Gastrocnemius medialis (tissue), 4 donors: ENCODE measurements around the gene CTRB1. TPM values are rescaled to one million over a fixed set of nuclear protein-coding genes. Genes with fewer than 3 reads are reported as not detected.

ENCODE experiments used
- ATAC-seq, 2 donors: fragments of 150-250 bp; one replicate each; pipeline ENCODE4 v1.9.1; 2016
- DNase-seq, 2 donors: peaks; one replicate each; pipeline ENCODE4 v3.0.0-alpha.2; 2019
- H3K27ac ChIP-seq, 4 donors: fragments of 200-600 bp; sonication (generic); 1 replicate in 1 of 4; 2 replicates in 3 of 4; pipeline ENCODE4 v1.5.1; 2016 to 2018; ENCODE audit warnings: mild to moderate bottlenecking in 2 of 4, moderate library complexity in 1 of 4
- H3K27me3 ChIP-seq, 3 donors: fragments of 200-600 bp; sonication (generic) in 2 of 3; 1 replicate in 1 of 3; 2 replicates in 2 of 3; pipeline versions ENCODE4 v1.5.1 to v1.6.0; 2016 to 2019; ENCODE audit warnings: mild to moderate bottlenecking in 1 of 3, moderate library complexity in 1 of 3
- H3K36me3 ChIP-seq, 2 donors: fragments of 200-600 bp; sonication (generic) in 1 of 2; one replicate each; pipeline ENCODE4 v1.5.1; 2017 to 2018
- H3K4me1 ChIP-seq, 2 donors: fragments of 200-600 bp; sonication (generic) in 1 of 2; one replicate each; pipeline ENCODE4 v1.5.1; 2016 to 2017; ENCODE audit warnings: mild to moderate bottlenecking in 2 of 2
- H3K4me3 ChIP-seq, 4 donors: fragments of 200-600 bp; sonication (generic) in 3 of 4; 1 replicate in 1 of 4; 2 replicates in 3 of 4; pipeline ENCODE4 v1.5.1; 2016 to 2019; ENCODE audit warnings: mild to moderate bottlenecking in 2 of 4
- H3K9me3 ChIP-seq, 3 donors: fragments of 200-600 bp; sonication (generic) in 2 of 3; 1 replicate in 1 of 3; 2 replicates in 2 of 3; pipeline ENCODE4 v1.5.1; 2016 to 2019
- CTCF ChIP-seq, 5 experiments: fragments of 450-650 bp in 3 of 5; fragments of 200-600 bp in 2 of 5; sonication (generic) in 2 of 5; IDR thresholded peaks in 4 of 5; conservative IDR thresholded peaks in 1 of 5; 1 replicate in 4 of 5; 2 replicates in 1 of 5; pipeline ENCODE4 v1.5.1; 2016 to 2019; ENCODE audit warnings: antibody characterized with exemption in 5 of 5, mild to moderate bottlenecking in 3 of 5, moderate library complexity in 3 of 5
- POLR2A ChIP-seq, 2 donors: fragments of 450-650 bp; IDR thresholded peaks; one replicate each; pipeline ENCODE4 v1.6.1; 2017; ENCODE audit warnings: antibody characterized with exemption in 2 of 2, mild to moderate bottlenecking in 2 of 2, moderate library complexity in 2 of 2
- in situ Hi-C, 4 donors: fragments of 200-750 bp; cut with MboI; loops; one replicate each; pipeline versions ENCODE4 v1.15.0 to v1.8.0; 2017; ENCODE audit warnings: low sequenced_read_pairs in 4 of 4
- intact Hi-C: fragments of 100-400 bp; cut with DNase I; formaldehyde crosslinking; loops from one replicate; pipeline ENCODE4 v1.15.1; 2023; ENCODE audit warnings: low total_unique reads
- total RNA-seq, 4 donors: library from RNA; depleted of rRNA; stranded (reverse); fragments of >200 nt; gene quantifications; one replicate each; pipeline versions ENCODE4 v1.1.0 to v1.2.3, GENCODE V29; 2016

The CTRB1 gene
- total RNA-seq, 4 donors from 2014 or later, result not detected

DNA sequence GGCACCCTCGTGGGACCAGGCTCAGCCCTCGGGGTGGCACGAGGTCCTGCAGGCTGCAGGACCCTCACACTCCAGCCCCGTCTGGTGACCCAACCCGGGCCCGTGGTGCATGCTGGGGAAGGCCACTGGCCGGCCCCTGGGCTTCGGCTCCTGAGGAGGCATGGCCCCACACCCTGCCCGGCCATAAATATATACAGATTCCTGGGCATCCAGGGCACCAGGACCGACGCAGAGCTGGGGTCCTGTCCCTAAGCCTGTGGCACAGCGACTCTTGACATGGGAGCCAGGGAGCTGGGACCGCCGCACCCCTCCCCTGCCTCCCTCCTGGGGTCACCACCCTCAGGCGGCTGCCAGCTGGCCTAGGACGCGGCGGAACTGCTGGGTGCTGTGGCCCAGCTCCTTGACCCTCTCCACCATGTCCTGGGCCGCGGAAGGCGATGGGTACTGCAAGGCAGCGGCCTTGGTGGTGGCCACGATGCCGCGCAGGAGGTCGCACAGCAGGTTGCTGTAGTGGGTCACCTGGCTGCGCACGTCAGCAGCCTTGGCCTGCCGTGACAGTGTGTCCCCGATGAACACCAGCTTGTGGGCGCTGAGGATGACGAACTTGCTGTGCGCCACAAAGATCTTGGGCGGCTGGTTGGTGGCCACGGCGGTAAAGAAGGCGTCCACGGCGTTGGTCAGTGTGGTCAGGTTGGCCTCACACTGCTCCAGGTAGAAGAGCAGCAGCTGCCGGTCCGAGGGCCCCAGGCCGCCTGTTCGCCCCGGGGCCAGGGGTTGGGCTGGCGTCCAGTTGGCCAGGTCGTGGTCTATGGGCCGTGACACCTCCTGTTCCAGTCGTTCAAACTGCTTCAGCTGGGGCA, 10.6 kb downstream of the CTRB1 start:
- intact Hi-C loops (loop anchor here (2.0 kb wide), 1 partner anchor 75 kb away; no protein-coding TSS in a partner anchor), in situ Hi-C loops (no loop called here)
- TF ChIP-seq CTCF (IDR thresholded peaks at IDR 0.05 in 4 of 5, conservative IDR thresholded peaks at IDR 0.05 in 1 of 5), result no peak
- no peak for TF ChIP-seq POLR2A (IDR thresholded peaks at IDR 0.05)
- H3K9me3 ChIP-seq, result no peaks in the 10 kb centered on the region
- DNase-seq (no peak), ATAC-seq (no peak)
- H3K27ac ChIP-seq, result peak overlapping the region; percentile 55 to 91 (median 70)
- H3K4me3 ChIP-seq, result no peak overlapping the region
- peaks cover 0 to 46% of the 10 kb centered on the region in 2 donors for H3K36me3 ChIP-seq
- H3K27me3 ChIP-seq, result no peaks in the 10 kb centered on the region
- peaks cover 10 to 22% of the 10 kb centered on the region in 2 donors for H3K4me1 ChIP-seq

GRCh38 chr16:75230471-75231110, 11.8 kb downstream of the CTRB1 start:
- DNase-seq (peak; percentile 76 to 77), ATAC-seq (peak; percentile 65 to 81)
- in situ Hi-C loops, result no loop called here
- Histone ChIP-seq H3K36me3 (peaks cover 0 to 58% of the 10 kb centered on the region in 2 donors), H3K4me3 (no peak overlapping the region), H3K9me3 (no peaks in the 10 kb centered on the region), H3K27ac (peak overlapping the region; percentile 55 to 91 (median 70)), H3K4me1 (peaks cover 13 to 28% of the 10 kb centered on the region in 2 donors), H3K27me3 (no peaks in the 10 kb centered on the region)
- TF ChIP-seq CTCF (IDR thresholded peaks at IDR 0.05 in 4 of 5, conservative IDR thresholded peaks at IDR 0.05 in 1 of 5) (no peak), POLR2A (IDR thresholded peaks at IDR 0.05) (no peak)
- intact Hi-C loops, result loop anchor here (2.0 kb wide), 1 partner anchor 74 kb away; no protein-coding TSS in a partner anchor

- intact Hi-C loops, result loop anchor here (2.0 kb wide), 1 partner anchor 73 kb away; no protein-coding TSS in a partner anchor
- Histone ChIP-seq H3K4me1 (peaks cover 13 to 28% of the 10 kb centered on the region in 2 donors), H3K4me3 (no peak overlapping the region), H3K27ac (peak overlapping the region; percentile 55 to 91 (median 70)), H3K36me3 (peaks cover 0 to 60% of the 10 kb centered on the region in 2 donors), H3K27me3 (no peaks in the 10 kb centered on the region), H3K9me3 (no peaks in the 10 kb centered on the region)
- in situ Hi-C loops, result no loop called here
- no peak for DNase-seq
- no peak for TF ChIP-seq CTCF (IDR thresholded peaks at IDR 0.05 in 4 of 5, conservative IDR thresholded peaks at IDR 0.05 in 1 of 5)
- ATAC-seq, result no peak
These were observed 12.8 kb downstream of the CTRB1 start for GRCh38 chr16:75231570-75231969.

- peaks cover 25 to 45% of the 10 kb centered on the region in 2 donors for H3K4me1 ChIP-seq
- in situ Hi-C loops, result no loop called here
- DNase-seq (no peak), ATAC-seq (no peak)
- H3K27ac ChIP-seq, result peak overlapping the region; percentile 81 to 93 (median 88)
- no peak overlapping the region for H3K4me3 ChIP-seq
- intact Hi-C loops, result no loop called here
- H3K36me3 ChIP-seq, result peaks cover 0 to 50% of the 10 kb centered on the region in 2 donors
- no peak for TF ChIP-seq CTCF (IDR thresholded peaks at IDR 0.05 in 4 of 5, conservative IDR thresholded peaks at IDR 0.05 in 1 of 5)
- TF ChIP-seq POLR2A (IDR thresholded peaks at IDR 0.05), result no peak
- no peaks in the 10 kb centered on the region for H3K27me3 ChIP-seq
- no peaks in the 10 kb centered on the region for H3K9me3 ChIP-seq
These were observed 14.8 kb downstream of the CTRB1 start for GRCh38 chr16:75233611-75233938.
